Muscle of leg (tissue), 11 donors: ENCODE data around the gene FBXO44. TPM values are rescaled to one million over a fixed set of nuclear protein-coding genes. Genes with fewer than 3 reads are reported as not detected.

Experiments used
- DNase-seq: peaks from one replicate; pipeline ENCODE4 v3.0.0; 2013
- H3K27ac ChIP-seq: one replicate; pipeline ENCODE4 v1.5.1; 2013; ENCODE audit warnings: mild to moderate bottlenecking, low read length, control low read depth
- H3K27me3 ChIP-seq: one replicate; pipeline ENCODE4 v1.6.1; 2013; ENCODE audit warnings: low read length; ENCODE audit not compliant: control insufficient read depth, insufficient read depth
- H3K36me3 ChIP-seq: one replicate; pipeline ENCODE4 v1.6.1; 2013; ENCODE audit warnings: low read length; ENCODE audit not compliant: control insufficient read depth, insufficient read depth
- H3K4me1 ChIP-seq: one replicate; pipeline ENCODE4 v1.6.1; 2013; ENCODE audit warnings: low read length; ENCODE audit not compliant: control insufficient read depth, insufficient read depth
- H3K4me3 ChIP-seq: one replicate; pipeline ENCODE4 v1.5.1; 2013; ENCODE audit warnings: low read length, control low read depth
- H3K9me3 ChIP-seq: replicated peaks from 2 replicates; pipeline ENCODE4 v1.6.1; 2013; ENCODE audit warnings: low read depth, low read length; ENCODE audit not compliant: control insufficient read depth
- WGBS: methylation state at CpG from one replicate; pipeline ENCODE4 v1.1.5; 2013; ENCODE audit warnings: missing lambda C conversion rate; ENCODE audit not compliant: insufficient coverage; 5-methylcytosine and 5-hydroxymethylcytosine counted together
- polyA plus RNA-seq, 8 donors: library from polyadenylated mRNA; unstranded; fragments of 120-200 nt; gene quantifications; one replicate each; pipeline versions ENCODE4 v1.2.1 to v1.2.3, GENCODE V29; 2013; ENCODE audit warnings: inconsistent platforms in 1 of 8, low replicate concordance in 1 of 8; ENCODE audit not compliant: insufficient read length in 8 of 8, insufficient read depth in 1 of 8
- total RNA-seq: library from RNA; stranded (reverse); fragments of 120-200 nt; gene quantifications from one replicate; pipeline ENCODE4 v1.2.4, GENCODE V29; 2013

The FBXO44 gene
- total and polyA plus RNA-seq, 9 donors = 4.1 to 8.3 (median 4.6) TPM

GRCh38 chr1:11684070-11684469 is 29.4 kb downstream of the FBXO44 start:
- WGBS = 0% methylated on average over 1 of the region's 7 CpGs
- H3K36me3 ChIP-seq = no peaks in the 10 kb centered on the region
- peaks cover 16% of the 10 kb centered on the region for H3K4me1 ChIP-seq
- H3K4me3 ChIP-seq = no peak overlapping the region
- no peak for DNase-seq
- H3K9me3 ChIP-seq = no peaks in the 10 kb centered on the region
- no peak overlapping the region for H3K27ac ChIP-seq
- peaks cover 18% of the 10 kb centered on the region for H3K27me3 ChIP-seq

- H3K27ac ChIP-seq = no peak overlapping the region
- peaks cover 30% of the 10 kb centered on the region for H3K27me3 ChIP-seq
- H3K9me3 ChIP-seq = no peaks in the 10 kb centered on the region
- 90% methylated on average over 5 of the region's 7 CpGs for WGBS
- H3K4me1 ChIP-seq = peaks cover 14% of the 10 kb centered on the region
- no peaks in the 10 kb centered on the region for H3K36me3 ChIP-seq
- no peak overlapping the region for H3K4me3 ChIP-seq
- no peak for DNase-seq
Measured at GRCh38 chr1:11685210-11685752, 30.6 kb downstream of the FBXO44 start.

GRCh38 chr1:11688506-11688905 is 33.8 kb downstream of the FBXO44 start:
- WGBS = 80% methylated on average over 1 of the region's 4 CpGs
- Histone ChIP-seq H3K4me3 (no peak overlapping the region), H3K27me3 (peaks cover 50% of the 10 kb centered on the region), H3K36me3 (no peaks in the 10 kb centered on the region), H3K9me3 (no peaks in the 10 kb centered on the region), H3K4me1 (peaks cover 17% of the 10 kb centered on the region), H3K27ac (no peak overlapping the region)
- DNase-seq = no peak

- peaks cover 64% of the 10 kb centered on the region for H3K27me3 ChIP-seq
- DNase-seq = peak; percentile 55
- peak overlapping the region; percentile 36 for H3K4me3 ChIP-seq
- no peaks in the 10 kb centered on the region for H3K36me3 ChIP-seq
- no peak overlapping the region for H3K27ac ChIP-seq
- no peaks in the 10 kb centered on the region for H3K9me3 ChIP-seq
- WGBS = 5% methylated on average over 50 of the region's 64 CpGs
- peaks cover 17% of the 10 kb centered on the region for H3K4me1 ChIP-seq
Measured at GRCh38 chr1:11690397-11691301, 36.0 kb downstream of the FBXO44 start.

GRCh38 chr1:11691302-11691914 is 36.7 kb downstream of the FBXO44 start, which contains the start of gene DRAXIN:
Gene DRAXIN, plus strand, starts transcription at chr1:11691710. Its CDS starts 14,549 bp downstream, at chr1:11706259.
- Histone ChIP-seq H3K4me3 (peak within 1 kb of the TSS; percentile 36), H3K9me3 (no peaks in the 10 kb centered on the region), H3K27ac (no peak within 1 kb of the TSS), H3K4me1 (peaks cover 17% of the 10 kb centered on the region), H3K36me3 (no peaks in the 10 kb centered on the region), H3K27me3 (peaks cover 66% of the 10 kb centered on the region)
- DNase-seq = no peak
- WGBS = under 1% methylated on average over 70 of the region's 78 CpGs

- 4% methylated on average over 57 of the region's 64 CpGs for WGBS
- Histone ChIP-seq H3K27ac (no peak overlapping the region), H3K4me3 (no peak overlapping the region), H3K4me1 (peaks cover 17% of the 10 kb centered on the region), H3K36me3 (no peaks in the 10 kb centered on the region), H3K9me3 (no peaks in the 10 kb centered on the region), H3K27me3 (peaks cover 67% of the 10 kb centered on the region)
- DNase-seq = no peak
Measured at GRCh38 chr1:11691928-11692711, 37.4 kb downstream of the FBXO44 start.

- no peak overlapping the region for H3K4me3 ChIP-seq
- no peaks in the 10 kb centered on the region for H3K9me3 ChIP-seq
- H3K4me1 ChIP-seq = peaks cover 17% of the 10 kb centered on the region
- H3K27me3 ChIP-seq = peaks cover 68% of the 10 kb centered on the region
- H3K36me3 ChIP-seq = no peaks in the 10 kb centered on the region
- no peak for DNase-seq
- H3K27ac ChIP-seq = no peak overlapping the region
- 21% methylated on average over 4 of the region's 6 CpGs for WGBS
Measured at GRCh38 chr1:11693024-11693590, 38.4 kb downstream of the FBXO44 start.

- Histone ChIP-seq H3K27ac (no peak overlapping the region), H3K27me3 (peaks cover 69% of the 10 kb centered on the region), H3K36me3 (no peaks in the 10 kb centered on the region), H3K4me3 (no peak overlapping the region), H3K4me1 (peaks cover 19% of the 10 kb centered on the region), H3K9me3 (no peaks in the 10 kb centered on the region)
- DNase-seq = no peak
- 57% methylated on average over 3 of the region's 5 CpGs for WGBS
Measured at GRCh38 chr1:11693917-11694316, 39.2 kb downstream of the FBXO44 start.

- H3K27me3 ChIP-seq = peaks cover 55% of the 10 kb centered on the region
- no peak overlapping the region for H3K27ac ChIP-seq
- no peak for DNase-seq
- 71% methylated on average over 6 of the region's 6 CpGs for WGBS
- no peaks in the 10 kb centered on the region for H3K9me3 ChIP-seq
- no peak overlapping the region for H3K4me3 ChIP-seq
- no peaks in the 10 kb centered on the region for H3K36me3 ChIP-seq
- peaks cover 23% of the 10 kb centered on the region for H3K4me1 ChIP-seq
Measured at GRCh38 chr1:11695861-11696260, 41.2 kb downstream of the FBXO44 start.
